ENCODE measurements around the gene PDPK1.

DNA sequence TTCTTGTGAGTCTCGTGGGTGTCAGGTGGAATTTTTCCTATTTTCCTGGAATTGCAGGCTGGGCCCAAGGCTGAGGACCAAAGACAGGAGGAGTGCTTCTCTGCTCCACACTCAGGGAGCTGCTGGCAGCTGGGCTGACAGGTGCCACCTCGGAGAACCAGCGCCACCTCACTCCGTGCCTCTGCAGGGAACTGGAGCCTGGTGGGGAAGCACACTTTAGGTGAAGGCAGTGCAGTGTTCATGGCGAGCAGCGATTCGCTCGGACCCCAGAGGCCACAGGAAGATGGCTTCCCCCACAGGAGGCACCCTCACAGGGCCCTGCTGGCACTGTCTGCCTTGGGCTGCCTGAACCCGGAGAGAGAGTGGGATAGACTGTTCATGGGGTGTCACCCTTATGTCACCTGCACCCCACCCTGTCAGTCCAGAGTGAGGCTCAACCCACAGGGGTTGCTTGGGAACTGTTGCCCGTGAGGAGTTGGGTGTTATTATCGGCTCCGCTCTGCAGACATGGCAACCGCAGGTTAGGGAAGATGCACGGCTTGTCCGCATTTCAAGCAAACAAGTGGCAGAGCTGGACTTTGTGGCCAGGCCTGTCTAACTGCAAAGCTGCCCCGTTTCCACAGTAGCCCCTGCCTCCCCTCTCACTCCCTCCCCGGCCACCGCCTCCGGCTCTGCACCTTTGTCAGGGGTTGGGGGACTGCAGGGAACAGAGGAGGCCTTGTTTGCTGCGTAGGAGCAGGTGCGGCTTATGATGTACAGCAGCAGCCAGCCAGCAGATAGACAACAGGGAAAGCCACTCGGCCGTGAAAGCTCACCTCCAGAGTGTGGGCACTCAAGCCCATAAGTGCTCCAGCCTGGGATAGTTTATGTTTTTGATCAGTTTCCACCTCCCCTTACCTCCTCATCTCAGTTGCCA lies 47.4 kb upstream of the PDPK1 start:
- no peak for TF ChIP-seq POLR2A (IDR thresholded peaks at IDR 0.05; ENCODE audit: low read length)
- TF ChIP-seq GATA1 (IDR thresholded peaks at IDR 0.05; ENCODE audit: low read depth, low read length), result no peak

All from erythroblast (primary cell).